Epithelial cell of proximal tubule (primary cell): ENCODE measurements around the gene STX18. TPM values are rescaled to one million over a fixed set of nuclear protein-coding genes. Genes with fewer than 3 reads are reported as not detected.

Experiments
- DNase-seq: peaks from one replicate; pipeline ENCODE4 v3.0.0-alpha.2; 2011; ENCODE audit warnings: low read depth
- H3K4me3 ChIP-seq: 2 replicates; pipeline ENCODE4 v1.5.1; 2011; ENCODE audit warnings: low read depth, mild to moderate bottlenecking, low read length
- total RNA-seq: library from RNA; depleted of rRNA; stranded (reverse); fragments of >200 nt; gene quantifications from 2 replicates; pipeline ENCODE4 v1.2.3, GENCODE V29; 2015
- TF ChIP-seq, protein P1 (sequence below): conservative IDR thresholded peaks from 2 replicates; pipeline ENCODE4 v1.5.1; 2012; ENCODE audit warnings: low read depth, mild to moderate bottlenecking, low read length

The STX18 gene
- total RNA-seq, 1 donor from 2014 or later: 30.0 TPM

DNA sequence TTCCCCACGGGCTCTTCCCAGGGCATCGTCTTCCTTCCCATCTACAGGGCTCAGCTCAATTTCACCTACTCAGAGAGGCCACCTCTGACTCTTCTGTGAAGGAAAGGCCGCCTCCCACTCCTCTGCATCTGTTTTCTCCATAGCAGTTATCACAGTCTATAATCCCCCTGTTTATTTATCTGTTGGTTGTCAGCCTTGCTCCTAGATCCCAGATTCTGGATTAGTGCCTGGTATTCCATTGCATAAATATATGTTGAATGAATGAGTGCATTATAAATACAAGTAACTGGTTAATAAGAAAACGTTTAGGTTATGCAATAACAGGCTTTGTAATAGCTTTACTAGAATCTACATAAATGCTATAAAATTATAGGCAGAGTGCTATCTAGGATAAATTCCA, 102.1 kb downstream of the STX18 start:
- DNase-seq: no peak
- no peak overlapping the region for H3K4me3 ChIP-seq
- TF ChIP-seq, protein P1, sequence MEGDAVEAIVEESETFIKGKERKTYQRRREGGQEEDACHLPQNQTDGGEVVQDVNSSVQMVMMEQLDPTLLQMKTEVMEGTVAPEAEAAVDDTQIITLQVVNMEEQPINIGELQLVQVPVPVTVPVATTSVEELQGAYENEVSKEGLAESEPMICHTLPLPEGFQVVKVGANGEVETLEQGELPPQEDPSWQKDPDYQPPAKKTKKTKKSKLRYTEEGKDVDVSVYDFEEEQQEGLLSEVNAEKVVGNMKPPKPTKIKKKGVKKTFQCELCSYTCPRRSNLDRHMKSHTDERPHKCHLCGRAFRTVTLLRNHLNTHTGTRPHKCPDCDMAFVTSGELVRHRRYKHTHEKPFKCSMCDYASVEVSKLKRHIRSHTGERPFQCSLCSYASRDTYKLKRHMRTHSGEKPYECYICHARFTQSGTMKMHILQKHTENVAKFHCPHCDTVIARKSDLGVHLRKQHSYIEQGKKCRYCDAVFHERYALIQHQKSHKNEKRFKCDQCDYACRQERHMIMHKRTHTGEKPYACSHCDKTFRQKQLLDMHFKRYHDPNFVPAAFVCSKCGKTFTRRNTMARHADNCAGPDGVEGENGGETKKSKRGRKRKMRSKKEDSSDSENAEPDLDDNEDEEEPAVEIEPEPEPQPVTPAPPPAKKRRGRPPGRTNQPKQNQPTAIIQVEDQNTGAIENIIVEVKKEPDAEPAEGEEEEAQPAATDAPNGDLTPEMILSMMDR: no peak

DNA sequence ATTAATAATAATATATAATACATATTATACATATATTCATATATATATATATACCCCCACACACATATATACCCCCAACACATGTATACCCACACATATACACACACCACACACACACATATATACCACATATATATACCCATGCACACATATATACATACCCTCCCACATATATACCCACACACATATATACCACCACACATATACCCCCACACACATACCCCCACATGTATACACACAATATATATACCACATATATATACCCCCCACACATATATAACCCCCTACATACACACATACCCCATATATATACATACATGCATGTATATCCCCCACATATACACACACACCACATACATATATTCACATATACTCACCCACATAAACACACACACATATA, 103.0 kb downstream of the STX18 start:
- DNase-seq: no peak
- TF ChIP-seq, protein P1: no peak
- no peak overlapping the region for H3K4me3 ChIP-seq

DNA sequence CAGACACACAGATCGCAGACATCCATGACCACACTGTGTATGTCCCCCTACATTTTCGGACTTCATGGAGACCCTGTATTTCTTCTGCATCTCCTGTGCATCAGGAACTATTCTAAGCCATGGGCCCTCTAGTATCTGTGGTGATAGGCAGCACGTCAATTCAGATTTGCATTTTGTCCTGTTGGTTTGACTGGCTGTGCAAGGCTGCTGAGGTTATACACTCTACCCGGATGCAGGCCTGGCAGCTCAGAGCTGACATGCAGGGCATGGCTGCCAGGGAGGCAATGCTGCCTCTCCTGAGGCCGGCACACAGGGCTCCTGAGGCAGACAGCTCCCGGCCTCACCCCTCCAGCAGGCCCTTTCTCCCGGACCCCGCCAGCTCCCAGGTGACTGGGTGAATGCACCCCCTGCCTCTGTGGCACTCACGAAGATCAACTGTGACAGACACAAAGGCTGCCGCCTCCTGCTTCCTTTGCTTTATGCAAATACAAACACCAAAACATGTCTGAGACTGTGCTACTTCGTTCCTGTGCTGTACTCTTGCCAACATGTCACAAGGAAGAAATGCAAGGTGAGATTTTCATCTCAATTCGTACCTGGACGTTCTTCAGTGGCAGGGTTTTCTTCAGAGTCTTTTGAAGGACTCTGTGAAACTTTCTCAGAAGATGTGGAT, 103.9 kb downstream of the STX18 start:
- H3K4me3 ChIP-seq: no peak overlapping the region
- TF ChIP-seq, protein P1: no peak
- no peak for DNase-seq

DNA sequence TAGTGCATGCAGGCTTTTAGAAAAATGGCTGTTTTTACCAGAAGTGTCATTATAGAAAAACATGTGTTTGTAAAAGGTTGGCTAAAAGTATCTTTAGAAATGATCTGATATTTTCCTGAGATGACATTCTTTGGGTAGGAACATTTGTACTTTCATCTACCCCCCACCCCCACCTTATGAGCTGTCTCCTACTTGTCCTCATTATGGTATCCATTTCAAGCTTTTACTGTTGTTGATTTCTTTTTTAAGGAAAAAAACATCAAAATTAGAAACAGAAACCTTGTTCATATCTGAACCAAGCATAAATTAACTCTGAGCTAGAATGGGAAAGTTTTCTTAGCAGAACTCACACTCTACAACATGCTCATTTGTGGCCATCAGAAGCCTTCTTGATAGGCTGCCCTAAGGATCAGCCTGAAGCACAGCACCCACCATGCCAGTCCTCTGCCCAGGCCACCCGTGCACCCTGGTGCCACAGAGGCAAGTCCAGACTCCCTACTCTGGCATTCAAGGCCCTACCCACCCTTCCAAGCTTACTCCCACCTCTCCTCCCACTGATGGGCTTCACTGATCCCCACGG, 105.5 kb downstream of the STX18 start:
- no peak overlapping the region for H3K4me3 ChIP-seq
- DNase-seq: no peak
- TF ChIP-seq, protein P1: no peak

DNA sequence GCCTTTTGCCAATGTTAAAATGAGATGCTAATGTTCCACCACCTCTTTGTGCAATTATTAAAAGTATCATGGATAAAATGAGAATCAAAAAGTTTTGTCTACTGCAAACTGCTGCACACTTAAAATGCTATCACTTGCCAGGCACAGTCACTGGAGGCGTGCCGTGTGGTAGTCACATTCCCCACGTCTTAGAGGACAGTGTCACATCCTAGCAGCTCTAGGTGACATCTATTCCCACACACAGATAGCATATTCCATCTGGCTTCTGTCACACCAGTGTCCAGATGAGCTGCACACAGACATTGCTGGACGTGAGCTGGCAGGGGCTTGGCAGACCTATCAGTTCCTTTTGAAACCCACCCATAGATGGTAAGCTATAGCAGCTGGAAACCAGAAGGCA, 107.9 kb downstream of the STX18 start:
- no peak for DNase-seq
- TF ChIP-seq, protein P1: no peak
- no peak overlapping the region for H3K4me3 ChIP-seq

DNA sequence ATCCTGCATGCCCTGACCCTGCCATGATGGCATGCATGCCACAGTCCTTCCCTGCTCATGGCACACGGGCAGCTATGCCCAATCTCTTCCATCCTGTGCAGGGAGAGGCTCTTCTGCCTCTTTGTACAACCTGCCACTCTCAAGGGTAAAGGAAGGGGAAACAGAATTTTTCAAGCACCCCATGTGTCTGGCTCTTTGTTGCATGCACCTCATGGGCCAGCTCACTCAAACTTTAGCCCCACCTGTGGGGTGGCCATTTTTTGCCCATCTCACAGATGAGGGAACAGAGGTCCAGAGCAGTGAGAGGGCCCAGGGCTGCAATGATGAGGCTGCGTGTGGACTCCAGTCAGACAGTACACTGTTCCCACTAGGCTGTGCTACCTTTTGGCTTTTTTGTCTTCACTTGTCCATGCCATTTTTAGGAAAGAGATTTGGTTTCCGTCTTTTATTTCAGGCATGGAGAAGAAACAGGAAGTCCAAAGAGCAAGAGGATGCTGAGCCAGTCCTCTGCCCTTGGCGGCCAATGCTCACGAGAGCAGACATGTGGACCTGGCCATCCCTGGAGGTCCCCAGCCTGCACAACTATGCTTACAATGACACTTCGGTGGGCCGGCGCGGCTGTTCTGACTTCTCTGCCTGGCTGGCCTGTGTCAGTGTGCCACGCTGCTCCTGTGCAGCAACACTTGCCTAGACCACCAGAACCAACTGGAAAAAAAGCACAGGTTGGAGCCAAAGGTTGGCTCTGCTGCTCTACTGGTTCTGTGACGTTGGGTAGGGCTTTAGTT, 109.3 kb downstream of the STX18 start:
- H3K4me3 ChIP-seq: no peak overlapping the region
- TF ChIP-seq, protein P1: no peak
- no peak for DNase-seq
